ENCODE data around the gene SIAH3. TPM values are rescaled to one million over a fixed set of nuclear protein-coding genes. Genes with fewer than 3 reads are reported as not detected.

SIAH3 gene
- total RNA-seq, 6 experiments from 2014 or later, result not detected

GRCh38 chr13:45870232-45870631 lies 18.7 kb upstream of the SIAH3 start:
- DNase-seq (no peak), ATAC-seq (no peak)
- TF ChIP-seq POLR2A (IDR thresholded peaks at IDR 0.05) (no peak), CTCF (IDR thresholded peaks at IDR 0.05) (no peak)
- WGBS (ENCODE audit: insufficient coverage, low coverage, low lambda C conversion rate, missing lambda C conversion rate), result 82% methylated on average over 10 of the region's 10 CpGs
- intact Hi-C loops (cut with DNase I), result no loop called here
- Histone ChIP-seq H3K9me3 (no peaks in the 10 kb centered on the region), H3K27ac (no peak overlapping the region), H3K27me3 (no peaks in the 10 kb centered on the region), H3K36me3 (no peaks in the 10 kb centered on the region), H3K4me3 (no peak overlapping the region), H3K4me1 (no peaks in the 10 kb centered on the region)

- DNase-seq (no peak), ATAC-seq (peak in 1 of 4 donors; percentile 23)
- Histone ChIP-seq H3K9me3 (no peaks in the 10 kb centered on the region), H3K27ac (no peak overlapping the region), H3K36me3 (no peaks in the 10 kb centered on the region), H3K27me3 (no peaks in the 10 kb centered on the region), H3K4me1 (no peaks in the 10 kb centered on the region), H3K4me3 (no peak overlapping the region)
- no peak for TF ChIP-seq CTCF (IDR thresholded peaks at IDR 0.05)
- intact Hi-C loops (cut with DNase I), result no loop called here
- 80% methylated on average over 1 of the region's 2 CpGs for WGBS (ENCODE audit: insufficient coverage, low coverage, low lambda C conversion rate, missing lambda C conversion rate)
Observed at GRCh38 chr13:45865414-45865813, 13.9 kb upstream of the SIAH3 start.

- H3K4me3 ChIP-seq, result no peak overlapping the region
- no peaks in the 10 kb centered on the region for H3K9me3 ChIP-seq
- WGBS (ENCODE audit: insufficient coverage, low coverage, low lambda C conversion rate, missing lambda C conversion rate), result 53% methylated on average over 10 of the region's 10 CpGs
- intact Hi-C loops (cut with DNase I), result no loop called here
- no peak for ATAC-seq
- no peaks in the 10 kb centered on the region for H3K27me3 ChIP-seq
- no peaks in the 10 kb centered on the region for H3K36me3 ChIP-seq
- H3K27ac ChIP-seq, result no peak overlapping the region
- no peak for TF ChIP-seq POLR2A (IDR thresholded peaks at IDR 0.05)
- DNase-seq, result no peak
- no peaks in the 10 kb centered on the region for H3K4me1 ChIP-seq
Observed at GRCh38 chr13:45863709-45864590, 12.4 kb upstream of the SIAH3 start.

- intact Hi-C loops (cut with DNase I), result no loop called here
- no peak for DNase-seq
- ATAC-seq, result no peak
- H3K9me3 ChIP-seq, result no peaks in the 10 kb centered on the region
- no peaks in the 10 kb centered on the region for H3K36me3 ChIP-seq
- no peaks in the 10 kb centered on the region for H3K4me1 ChIP-seq
- TF ChIP-seq CTCF (IDR thresholded peaks at IDR 0.05), result no peak
- TF ChIP-seq POLR2A (IDR thresholded peaks at IDR 0.05), result no peak
- no peaks in the 10 kb centered on the region for H3K27me3 ChIP-seq
- H3K4me3 ChIP-seq, result no peak overlapping the region
- H3K27ac ChIP-seq, result no peak overlapping the region
Observed at GRCh38 chr13:45861322-45861721, 9.8 kb upstream of the SIAH3 start.

GRCh38 chr13:45860240-45860639 lies 8.7 kb upstream of the SIAH3 start:
- Histone ChIP-seq H3K36me3 (no peaks in the 10 kb centered on the region), H3K9me3 (no peaks in the 10 kb centered on the region), H3K4me1 (no peaks in the 10 kb centered on the region), H3K27ac (no peak overlapping the region), H3K4me3 (no peak overlapping the region), H3K27me3 (no peaks in the 10 kb centered on the region)
- TF ChIP-seq POLR2A (IDR thresholded peaks at IDR 0.05), result no peak
- no peak for TF ChIP-seq CTCF (IDR thresholded peaks at IDR 0.05)
- intact Hi-C loops (cut with DNase I), result no loop called here
- DNase-seq, result no peak
- no peak for ATAC-seq
- WGBS (ENCODE audit: insufficient coverage, low coverage, low lambda C conversion rate, missing lambda C conversion rate), result 42% methylated on average over 5 of the region's 5 CpGs

All from right lobe of liver (tissue), 6 donors.